Ecto neural progenitor cell (in vitro differentiated cells): ENCODE results near the gene CTNND2.

Experiments used
- DNase-seq: peaks from one replicate; pipeline ENCODE4 v3.0.0-alpha.2; 2018; ENCODE audit warnings: low spot score

Gene CTNND2

DNA sequence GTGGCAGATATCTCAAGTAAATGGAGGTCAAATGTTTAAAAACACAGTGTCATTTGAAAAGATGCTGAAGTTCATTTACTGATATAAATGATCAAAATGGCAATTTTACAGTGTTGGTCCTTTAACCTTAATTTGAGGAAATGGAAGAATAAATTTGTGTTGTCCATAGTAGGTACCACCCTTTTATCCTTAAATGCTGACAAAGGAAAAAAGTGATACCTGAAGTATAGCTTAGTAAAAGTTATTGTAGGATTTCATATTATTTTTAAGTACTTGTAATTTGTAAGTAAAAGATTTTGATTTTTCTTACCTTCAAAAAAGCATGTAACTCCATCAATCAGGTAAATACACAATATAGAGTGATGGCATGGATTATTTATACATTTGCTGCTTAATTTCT is 976.6 kb downstream of the CTNND2 start:
- DNase-seq: no peak

DNA sequence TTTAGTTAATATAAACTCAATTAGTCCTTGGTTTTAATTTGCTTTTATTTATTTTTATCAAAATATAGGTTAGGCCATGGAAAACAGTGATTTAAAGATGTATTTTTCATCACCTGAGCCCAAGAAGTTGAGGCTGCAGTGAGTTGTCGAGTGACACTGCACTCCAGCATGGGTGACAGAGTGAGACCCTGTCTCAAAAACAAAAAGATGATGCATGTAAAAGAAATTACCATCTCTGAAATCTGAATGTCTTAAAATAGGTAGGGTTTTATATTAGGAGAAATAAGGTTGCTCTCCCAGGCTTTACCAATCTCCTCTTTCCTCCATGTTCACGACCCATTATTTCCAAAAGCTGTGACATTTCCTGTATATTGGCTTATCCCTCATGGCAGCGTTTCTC is 980.9 kb downstream of the CTNND2 start:
- DNase-seq: no peak
